HepG2 (cell line): ENCODE data around the gene FBXL13. TPM values are rescaled to one million over a fixed set of nuclear protein-coding genes. Genes with fewer than 3 reads are reported as not detected.
A peak's percentile ranks its signal among the peaks of the same experiment; 100 is the strongest.

ENCODE experiments used
- AKAP8 ChIP-seq: sonication (generic); formaldehyde crosslinking; IDR thresholded peaks from 2 replicates; pipeline ENCODE4 v1.5.1; 2020; ENCODE audit warnings: mild to moderate bottlenecking, missing genetic modification reagents
- FOXP1 ChIP-seq, 2 experiments: fragments of 450-650 bp in 1 of 2; IDR thresholded peaks; 2 replicates each; pipeline ENCODE4 v1.6.1; 2017 to 2018; ENCODE audit warnings: antibody characterized with exemption in 1 of 2
- GABPA ChIP-seq, 2 experiments: IDR thresholded peaks; 2 replicates each; pipeline ENCODE4 v1.6.1; 2011 to 2016; ENCODE audit warnings: low read depth in 2 of 2, low read length in 1 of 2, missing biosample characterization in 1 of 2, missing genetic modification characterization in 1 of 2
- JUND ChIP-seq: sonication (generic); formaldehyde crosslinking; IDR thresholded peaks from 2 replicates; pipeline ENCODE4 v1.8.0; 2022; ENCODE audit warnings: mild to moderate bottlenecking, missing genetic modification reagents
- MED1 ChIP-seq: sonication (generic); formaldehyde crosslinking; IDR thresholded peaks from 2 replicates; pipeline ENCODE4 v1.4.0; 2020; ENCODE audit warnings: missing genetic modification reagents
- NCOR1 ChIP-seq: fragments of 200-600 bp; sonication (generic); IDR thresholded peaks from 2 replicates; pipeline ENCODE4 v1.7.0; 2017; ENCODE audit warnings: antibody characterized with exemption, low read length, borderline replicate concordance
- SALL1 ChIP-seq: sonication (generic); formaldehyde crosslinking; IDR thresholded peaks from 2 replicates; pipeline ENCODE4 v1.8.0; 2022; ENCODE audit warnings: mild to moderate bottlenecking, missing genetic modification reagents
- SPEN ChIP-seq: sonication (generic); formaldehyde crosslinking; IDR thresholded peaks from 2 replicates; pipeline ENCODE4 v1.5.1; 2020; ENCODE audit warnings: low read depth, mild to moderate bottlenecking, missing genetic modification reagents
- ZBTB42 ChIP-seq: sonication (generic); formaldehyde crosslinking; IDR thresholded peaks from 2 replicates; pipeline ENCODE4 v1.5.0; 2020; ENCODE audit warnings: mild to moderate bottlenecking, missing genetic modification reagents
- ZBTB7B ChIP-seq: sonication (generic); formaldehyde crosslinking; IDR thresholded peaks from 2 replicates; pipeline ENCODE4 v1.4.0; 2020; ENCODE audit warnings: missing genetic modification reagents
- ZNF180 ChIP-seq: sonication (generic); formaldehyde crosslinking; IDR thresholded peaks from 2 replicates; pipeline ENCODE4 v1.4.0; 2020; ENCODE audit warnings: low read depth, missing genetic modification reagents, borderline replicate concordance
- ZNF205 ChIP-seq: IDR thresholded peaks from 2 replicates; pipeline ENCODE4 v1.6.1; 2018; ENCODE audit warnings: missing biosample characterization, missing genetic modification reagents
- ZNF431 ChIP-seq: sonication (generic); formaldehyde crosslinking; IDR thresholded peaks from 2 replicates; pipeline ENCODE4 v1.9.0; 2022; ENCODE audit warnings: missing genetic modification reagents, low read depth, mild to moderate bottlenecking, borderline replicate concordance
- ZNF549 ChIP-seq: sonication (generic); formaldehyde crosslinking; IDR thresholded peaks from 2 replicates; pipeline ENCODE4 v1.5.0; 2020; ENCODE audit warnings: missing genetic modification reagents
- ZZZ3 ChIP-seq: sonication (generic); formaldehyde crosslinking; IDR thresholded peaks from 2 replicates; pipeline ENCODE4 v1.4.0; 2020; ENCODE audit warnings: missing genetic modification reagents, mild to moderate bottlenecking, borderline replicate concordance
- polyA plus RNA-seq, 8 experiments: library from polyadenylated mRNA; depleted of rRNA in 3 of 8; stranded (reverse) in 7 of 8; unstranded in 1 of 8; fragments of >200 nt; fragmentation: Illumina TruSeq in 4 of 8; extraction: Trizol in 4 of 8; gene quantifications; 2 replicates each; pipeline versions ENCODE4 v1.2.1 to v1.2.3, GENCODE V29; 2011 to 2016; ENCODE audit warnings: low read depth in 4 of 8, missing spikeins in 1 of 8, mixed read lengths in 1 of 8; ENCODE audit not compliant: insufficient read depth in 1 of 8
- total RNA-seq, 5 experiments: library from RNA; depleted of rRNA; stranded (reverse); fragments of >200 nt; fragmentation: Illumina TruSeq; extraction: Trizol; gene quantifications; 2 replicates each; pipeline ENCODE4 v1.2.3, GENCODE V29; 2016; ENCODE audit warnings: low read depth in 1 of 5
- TF ChIP-seq, protein P1 (sequence below): sonication (generic); formaldehyde crosslinking; IDR thresholded peaks from 2 replicates; pipeline ENCODE4 v1.4.0; 2020; ENCODE audit warnings: missing genetic modification reagents, borderline replicate concordance
- TF ChIP-seq, protein P2 (sequence below): sonication (generic); formaldehyde crosslinking; conservative IDR thresholded peaks from 2 replicates; pipeline ENCODE4 v1.8.1; 2023; ENCODE audit warnings: missing genetic modification reagents
- TF ChIP-seq, protein P3 (sequence below), 2 experiments: fragments of 450-650 bp in 1 of 2; sonication (generic) in 1 of 2; formaldehyde crosslinking; IDR thresholded peaks; 2 replicates each; pipeline versions ENCODE4 v1.5.0 to v1.8.0; 2020 to 2022; ENCODE audit warnings: mild to moderate bottlenecking in 1 of 2, missing genetic modification reagents in 1 of 2
- TF ChIP-seq, protein P4 (sequence below): sonication (generic); formaldehyde crosslinking; IDR thresholded peaks from 2 replicates; pipeline ENCODE4 v1.5.0; 2020; ENCODE audit warnings: mild to moderate bottlenecking, missing genetic modification reagents
- TF ChIP-seq, protein P5 (sequence below): sonication (generic); formaldehyde crosslinking; IDR thresholded peaks from 2 replicates; pipeline ENCODE4 v1.5.1; 2020; ENCODE audit warnings: missing genetic modification reagents, mild to moderate bottlenecking, borderline replicate concordance
- TF ChIP-seq, protein P6 (sequence below): sonication (generic); formaldehyde crosslinking; IDR thresholded peaks from 2 replicates; pipeline ENCODE4 v1.5.1; 2020; ENCODE audit warnings: missing genetic modification reagents, mild to moderate bottlenecking, borderline replicate concordance

Gene FBXL13
- total and polyA plus RNA-seq, 2 of the 13 experiments (the other 11 are each of a cell fraction or from before 2014, with no cell fraction given) = 0.24 to 0.77 TPM

DNA sequence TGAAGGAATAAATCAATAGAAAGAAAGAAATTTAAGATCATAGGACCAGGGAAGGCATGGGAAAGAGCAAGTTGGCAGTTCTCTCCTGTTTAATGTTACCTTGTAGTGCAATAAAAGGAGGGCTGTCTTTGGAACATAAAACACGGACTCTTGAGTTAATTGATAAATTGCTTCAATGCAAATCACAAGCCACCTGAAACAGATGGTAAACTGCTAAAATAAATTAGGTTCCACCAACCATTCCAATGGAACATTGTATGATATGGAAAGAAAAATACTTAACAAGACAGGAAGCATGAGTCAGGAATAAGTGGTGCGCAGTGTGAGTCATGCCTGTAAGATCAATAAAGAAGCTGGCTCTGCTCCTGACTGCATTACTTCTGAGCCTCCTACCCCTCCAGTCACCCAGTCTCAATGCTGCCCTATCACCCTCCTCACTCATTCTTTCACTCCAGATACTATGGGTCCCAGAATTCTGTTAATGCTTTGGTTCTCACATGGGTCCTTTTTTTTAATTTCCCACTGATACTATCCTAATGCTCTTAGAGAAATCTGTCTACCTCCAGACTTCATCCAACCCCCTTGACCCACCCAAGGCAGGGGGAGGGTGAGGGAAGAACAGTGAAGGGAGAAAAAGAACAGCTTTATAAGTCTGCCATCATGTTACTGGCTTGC is 82.9 kb downstream of the FBXL13 start (continued):
- TF ChIP-seq ZZZ3 (CRISPR knock-in tag) = no peak
- no peak for TF ChIP-seq NCOR1
- no peak for TF ChIP-seq FOXP1 (IDR thresholded peaks at IDR 0.05)
- no peak for TF ChIP-seq FOXP1 (CRISPR knock-in tag; IDR thresholded peaks at IDR 0.05)
- TF ChIP-seq ZNF205 (CRISPR knock-in tag) = no peak
- peak; percentile 57; the same call in 1 of the 2 replicates for TF ChIP-seq JUND (CRISPR knock-in tag)
- TF ChIP-seq SPEN = no peak
- no peak for TF ChIP-seq SALL1 (CRISPR knock-in tag)
- TF ChIP-seq ZBTB7B (CRISPR knock-in tag) = no peak
- 0 out of 2 replicates have a peak, but pooled peaks have one; percentile 25 for TF ChIP-seq MED1
- TF ChIP-seq AKAP8 = no peak
- TF ChIP-seq, protein P1, sequence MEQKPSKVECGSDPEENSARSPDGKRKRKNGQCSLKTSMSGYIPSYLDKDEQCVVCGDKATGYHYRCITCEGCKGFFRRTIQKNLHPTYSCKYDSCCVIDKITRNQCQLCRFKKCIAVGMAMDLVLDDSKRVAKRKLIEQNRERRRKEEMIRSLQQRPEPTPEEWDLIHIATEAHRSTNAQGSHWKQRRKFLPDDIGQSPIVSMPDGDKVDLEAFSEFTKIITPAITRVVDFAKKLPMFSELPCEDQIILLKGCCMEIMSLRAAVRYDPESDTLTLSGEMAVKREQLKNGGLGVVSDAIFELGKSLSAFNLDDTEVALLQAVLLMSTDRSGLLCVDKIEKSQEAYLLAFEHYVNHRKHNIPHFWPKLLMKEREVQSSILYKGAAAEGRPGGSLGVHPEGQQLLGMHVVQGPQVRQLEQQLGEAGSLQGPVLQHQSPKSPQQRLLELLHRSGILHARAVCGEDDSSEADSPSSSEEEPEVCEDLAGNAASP (CRISPR knock-in tag) = no peak
- TF ChIP-seq, protein P2, sequence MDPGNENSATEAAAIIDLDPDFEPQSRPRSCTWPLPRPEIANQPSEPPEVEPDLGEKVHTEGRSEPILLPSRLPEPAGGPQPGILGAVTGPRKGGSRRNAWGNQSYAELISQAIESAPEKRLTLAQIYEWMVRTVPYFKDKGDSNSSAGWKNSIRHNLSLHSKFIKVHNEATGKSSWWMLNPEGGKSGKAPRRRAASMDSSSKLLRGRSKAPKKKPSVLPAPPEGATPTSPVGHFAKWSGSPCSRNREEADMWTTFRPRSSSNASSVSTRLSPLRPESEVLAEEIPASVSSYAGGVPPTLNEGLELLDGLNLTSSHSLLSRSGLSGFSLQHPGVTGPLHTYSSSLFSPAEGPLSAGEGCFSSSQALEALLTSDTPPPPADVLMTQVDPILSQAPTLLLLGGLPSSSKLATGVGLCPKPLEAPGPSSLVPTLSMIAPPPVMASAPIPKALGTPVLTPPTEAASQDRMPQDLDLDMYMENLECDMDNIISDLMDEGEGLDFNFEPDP (CRISPR knock-in tag) = no peak
- no peak for TF ChIP-seq ZBTB42
- no peak for TF ChIP-seq ZNF431 (CRISPR knock-in tag)
- TF ChIP-seq, protein P3, sequence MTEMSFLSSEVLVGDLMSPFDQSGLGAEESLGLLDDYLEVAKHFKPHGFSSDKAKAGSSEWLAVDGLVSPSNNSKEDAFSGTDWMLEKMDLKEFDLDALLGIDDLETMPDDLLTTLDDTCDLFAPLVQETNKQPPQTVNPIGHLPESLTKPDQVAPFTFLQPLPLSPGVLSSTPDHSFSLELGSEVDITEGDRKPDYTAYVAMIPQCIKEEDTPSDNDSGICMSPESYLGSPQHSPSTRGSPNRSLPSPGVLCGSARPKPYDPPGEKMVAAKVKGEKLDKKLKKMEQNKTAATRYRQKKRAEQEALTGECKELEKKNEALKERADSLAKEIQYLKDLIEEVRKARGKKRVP (CRISPR knock-in tag; IDR thresholded peaks at IDR 0.05) = 0 out of 4 replicates have a peak, but pooled peaks of 1 of the 2 experiments have one; percentile 20
- TF ChIP-seq, protein P4, sequence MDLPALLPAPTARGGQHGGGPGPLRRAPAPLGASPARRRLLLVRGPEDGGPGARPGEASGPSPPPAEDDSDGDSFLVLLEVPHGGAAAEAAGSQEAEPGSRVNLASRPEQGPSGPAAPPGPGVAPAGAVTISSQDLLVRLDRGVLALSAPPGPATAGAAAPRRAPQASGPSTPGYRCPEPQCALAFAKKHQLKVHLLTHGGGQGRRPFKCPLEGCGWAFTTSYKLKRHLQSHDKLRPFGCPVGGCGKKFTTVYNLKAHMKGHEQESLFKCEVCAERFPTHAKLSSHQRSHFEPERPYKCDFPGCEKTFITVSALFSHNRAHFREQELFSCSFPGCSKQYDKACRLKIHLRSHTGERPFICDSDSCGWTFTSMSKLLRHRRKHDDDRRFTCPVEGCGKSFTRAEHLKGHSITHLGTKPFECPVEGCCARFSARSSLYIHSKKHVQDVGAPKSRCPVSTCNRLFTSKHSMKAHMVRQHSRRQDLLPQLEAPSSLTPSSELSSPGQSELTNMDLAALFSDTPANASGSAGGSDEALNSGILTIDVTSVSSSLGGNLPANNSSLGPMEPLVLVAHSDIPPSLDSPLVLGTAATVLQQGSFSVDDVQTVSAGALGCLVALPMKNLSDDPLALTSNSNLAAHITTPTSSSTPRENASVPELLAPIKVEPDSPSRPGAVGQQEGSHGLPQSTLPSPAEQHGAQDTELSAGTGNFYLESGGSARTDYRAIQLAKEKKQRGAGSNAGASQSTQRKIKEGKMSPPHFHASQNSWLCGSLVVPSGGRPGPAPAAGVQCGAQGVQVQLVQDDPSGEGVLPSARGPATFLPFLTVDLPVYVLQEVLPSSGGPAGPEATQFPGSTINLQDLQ = no peak
- TF ChIP-seq, protein P5, sequence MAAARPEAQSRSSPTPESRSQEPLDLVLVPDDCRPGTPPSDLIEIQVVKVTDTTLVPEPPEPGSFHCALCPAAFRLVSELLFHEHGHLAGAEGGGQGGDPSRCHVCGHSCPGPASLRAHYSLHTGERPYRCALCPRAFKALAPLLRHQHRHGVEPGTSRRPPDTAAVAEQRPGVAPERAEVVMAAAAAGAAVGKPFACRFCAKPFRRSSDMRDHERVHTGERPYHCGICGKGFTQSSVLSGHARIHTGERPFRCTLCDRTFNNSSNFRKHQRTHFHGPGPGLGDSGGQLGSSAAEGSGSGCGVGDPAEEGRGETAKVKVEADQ (CRISPR knock-in tag) = no peak
- no peak for TF ChIP-seq GABPA (IDR thresholded peaks at IDR 0.05; ENCODE audit: low read depth, low read length)
- peak; percentile 26; the same call in 1 of the 2 replicates for TF ChIP-seq GABPA (CRISPR knock-in tag; IDR thresholded peaks at IDR 0.05; ENCODE audit: low read depth)
- TF ChIP-seq ZNF549 (CRISPR knock-in tag) = no peak
- TF ChIP-seq ZNF180 (CRISPR knock-in tag) = no peak
- TF ChIP-seq, protein P6, sequence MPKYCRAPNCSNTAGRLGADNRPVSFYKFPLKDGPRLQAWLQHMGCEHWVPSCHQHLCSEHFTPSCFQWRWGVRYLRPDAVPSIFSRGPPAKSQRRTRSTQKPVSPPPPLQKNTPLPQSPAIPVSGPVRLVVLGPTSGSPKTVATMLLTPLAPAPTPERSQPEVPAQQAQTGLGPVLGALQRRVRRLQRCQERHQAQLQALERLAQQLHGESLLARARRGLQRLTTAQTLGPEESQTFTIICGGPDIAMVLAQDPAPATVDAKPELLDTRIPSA (CRISPR knock-in tag) = no peak
